CD14-positive monocyte (primary cell): Measurements from ENCODE around the gene OR10R2. TPM values are rescaled to one million over a fixed set of nuclear protein-coding genes. Genes with fewer than 3 reads are reported as not detected.

ENCODE experiments used
- DNase-seq, 3 donors: peaks; one replicate each; pipeline ENCODE4 v3.0.0-alpha.2; 2011 to 2022
- H2AFZ ChIP-seq: 2 replicates; pipeline ENCODE4 v1.6.0; 2012; ENCODE audit warnings: mild to moderate bottlenecking, low read depth, low read length, inconsistent platforms; ENCODE audit not compliant: insufficient read depth, poor library complexity, severe bottlenecking
- H3K27ac ChIP-seq, 2 donors: 1 replicate in 1 of 2; 2 replicates in 1 of 2; pipeline ENCODE4 v1.5.1; 2012 to 2013; ENCODE audit warnings: low read length in 2 of 2, control low read depth in 1 of 2, inconsistent platforms in 1 of 2, low read depth in 1 of 2, mild to moderate bottlenecking in 1 of 2
- H3K27me3 ChIP-seq, 2 donors: one replicate each; pipeline versions ENCODE4 v1.6.0 to v1.6.1; 2011 to 2013; ENCODE audit warnings: low read length in 2 of 2; ENCODE audit not compliant: control insufficient read depth in 2 of 2, insufficient read depth in 2 of 2
- H3K36me3 ChIP-seq, 2 donors: replicated peaks in 1 of 2; 1 replicate in 1 of 2; 2 replicates in 1 of 2; pipeline versions ENCODE4 v1.5.1 to v1.6.1; 2012 to 2013; ENCODE audit warnings: low read length in 2 of 2, control low read depth in 1 of 2, inconsistent platforms in 1 of 2, mild to moderate bottlenecking in 1 of 2; ENCODE audit not compliant: insufficient read depth in 2 of 2, control insufficient read depth in 1 of 2
- H3K4me1 ChIP-seq, 2 donors: 1 replicate in 1 of 2; 2 replicates in 1 of 2; pipeline versions ENCODE4 v1.5.1 to v1.6.1; 2012 to 2013; ENCODE audit warnings: low read length in 2 of 2, control low read depth in 1 of 2, inconsistent platforms in 1 of 2, mild to moderate bottlenecking in 1 of 2, moderate library complexity in 1 of 2; ENCODE audit not compliant: insufficient read depth in 2 of 2, control insufficient read depth in 1 of 2
- H3K4me2 ChIP-seq: replicated peaks from 2 replicates; pipeline ENCODE3; 2012; ENCODE audit warnings: low read length, moderate library complexity, mild to moderate bottlenecking; ENCODE audit not compliant: poor library complexity, severe bottlenecking; ENCODE audit errors: extremely low read depth
- H3K4me3 ChIP-seq, 3 experiments: fragments of 200-600 bp in 1 of 3; sonication (generic) in 1 of 3; replicated peaks in 1 of 3; 1 replicate in 2 of 3; 2 replicates in 1 of 3; pipeline ENCODE4 v1.5.1; 2011 to 2013; ENCODE audit warnings: low read length in 3 of 3, mild to moderate bottlenecking in 3 of 3, control low read depth in 2 of 3, low read depth in 2 of 3, inconsistent platforms in 1 of 3, moderate library complexity in 1 of 3
- H3K79me2 ChIP-seq: 2 replicates; pipeline ENCODE4 v1.6.0; 2012; ENCODE audit warnings: mild to moderate bottlenecking, control low read depth, inconsistent platforms, low read length, moderate library complexity; ENCODE audit not compliant: insufficient read depth
- H3K9ac ChIP-seq: 2 replicates; pipeline ENCODE4 v1.6.0; 2017; ENCODE audit warnings: low read length, mild to moderate bottlenecking; ENCODE audit not compliant: insufficient read depth, poor library complexity, severe bottlenecking
- H3K9me3 ChIP-seq, 2 donors: replicated peaks in 1 of 2; 1 replicate in 1 of 2; 2 replicates in 1 of 2; pipeline versions ENCODE4 v1.5.1 to v1.6.1; 2012 to 2013; ENCODE audit warnings: low read length in 2 of 2, control low read depth in 1 of 2; ENCODE audit not compliant: control insufficient read depth in 1 of 2, insufficient read depth in 1 of 2
- H4K20me1 ChIP-seq: 2 replicates; pipeline ENCODE4 v1.6.0; 2012; ENCODE audit warnings: mild to moderate bottlenecking, low read length, control low read depth, moderate library complexity; ENCODE audit not compliant: insufficient read depth
- H3K27ac Mint-ChIP-seq, 7 donors: one replicate each; pipeline ENCODE4 v1.8.0; 2020; ENCODE audit warnings: mild to moderate bottlenecking in 7 of 7, mixed read lengths in 7 of 7, moderate library complexity in 6 of 7, inconsistent platforms in 2 of 7
- H3K27me3 Mint-ChIP-seq, 3 donors: one replicate each; pipeline ENCODE4 v1.8.0; 2021 to 2022; ENCODE audit warnings: low read depth in 3 of 3, mild to moderate bottlenecking in 3 of 3, mixed read lengths in 3 of 3, moderate library complexity in 3 of 3, inconsistent platforms in 1 of 3
- H3K36me3 Mint-ChIP-seq, 2 donors: one replicate each; pipeline ENCODE4 v1.8.0; 2020; ENCODE audit warnings: mixed read lengths in 2 of 2, inconsistent platforms in 1 of 2, mild to moderate bottlenecking in 1 of 2
- H3K4me1 Mint-ChIP-seq: one replicate; pipeline ENCODE4 v1.8.0; 2020; ENCODE audit warnings: mild to moderate bottlenecking, mixed read lengths
- H3K4me3 Mint-ChIP-seq, 2 donors: one replicate each; pipeline ENCODE4 v1.8.0; 2020; ENCODE audit warnings: mild to moderate bottlenecking in 2 of 2, mixed read lengths in 2 of 2, moderate library complexity in 1 of 2
- H3K9me3 Mint-ChIP-seq, 7 donors: one replicate each; pipeline ENCODE4 v1.8.0; 2020 to 2022; ENCODE audit warnings: mixed read lengths in 7 of 7, mild to moderate bottlenecking in 6 of 7, moderate library complexity in 6 of 7, inconsistent platforms in 2 of 7
- WGBS: methylation state at CpG from one replicate; pipeline ENCODE4 v1.1.5; 2013; ENCODE audit warnings: missing lambda C conversion rate; ENCODE audit not compliant: insufficient coverage; 5-methylcytosine and 5-hydroxymethylcytosine counted together
- intact Hi-C, 2 donors: fragments of 100-400 bp; cut with micrococcal nuclease; formaldehyde crosslinking; loops; one replicate each; pipeline versions ENCODE4 v1.15.0 to v1.15.1; 2023
- polyA plus RNA-seq, 3 donors: library from polyadenylated mRNA; depleted of rRNA in 1 of 3; unstranded in 2 of 3; stranded (reverse) in 1 of 3; fragments of 300-500 nt in 2 of 3; fragments of >200 nt in 1 of 3; fragmentation: Illumina TruSeq in 2 of 3; gene quantifications; 1 replicate in 2 of 3; 2 replicates in 1 of 3; pipeline ENCODE4 v1.2.3, GENCODE V29; 2012 to 2021
- TF ChIP-seq, protein P1 (sequence below): fragments of 200-600 bp; IDR thresholded peaks from one replicate; pipeline ENCODE4 v1.8.0; 2022; ENCODE audit warnings: antibody characterized with exemption, mild to moderate bottlenecking

OR10R2 gene
- polyA plus RNA-seq, 3 donors: not detected

DNA sequence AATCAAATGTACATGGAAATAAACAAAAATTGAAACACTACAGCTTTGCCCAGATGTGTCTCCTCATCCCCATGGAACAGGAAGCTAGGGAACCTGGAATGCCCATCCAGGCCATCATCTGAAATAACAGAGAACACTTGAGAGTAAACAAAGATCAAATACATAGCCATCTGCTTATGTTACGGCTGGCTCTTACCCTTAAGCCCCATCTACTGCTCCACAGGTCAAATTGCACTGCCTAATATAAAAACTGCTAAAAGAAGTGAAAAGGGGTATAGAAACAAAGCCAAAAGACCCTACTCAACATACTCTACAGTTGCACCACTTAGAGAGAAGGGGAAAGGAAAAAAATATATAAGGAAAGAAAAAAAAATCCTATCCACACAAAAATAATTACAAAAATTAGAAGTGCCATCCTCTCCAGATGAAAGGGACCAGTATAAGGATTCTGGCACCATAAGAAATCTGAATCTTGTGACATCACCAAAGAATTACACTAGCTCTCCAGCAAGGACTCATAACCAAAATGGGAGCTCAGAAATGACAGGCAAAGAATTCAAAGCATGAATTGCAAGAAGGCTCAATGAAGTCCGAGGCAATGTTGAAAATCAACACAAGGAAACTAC is 55.3 kb downstream of the OR10R2 start:
- Mint-ChIP-seq H3K4me3 (no peak overlapping the region), H3K27me3 (peaks cover 13 to 22% (median 21%) of the 10 kb centered on the region in 3 donors), H3K4me1 (no peaks in the 10 kb centered on the region), H3K36me3 (no peaks in the 10 kb centered on the region), H3K27ac (no peak overlapping the region), H3K9me3 (peaks cover 0 to 23% (median 10%) of the 10 kb centered on the region in 7 donors)
- H4K20me1 ChIP-seq: no peaks in the 10 kb centered on the region
- no peak overlapping the region for H3K27ac ChIP-seq
- H3K27me3 ChIP-seq: peaks cover 8 to 12% of the 10 kb centered on the region in 2 donors
- no peaks in the 10 kb centered on the region for H3K9me3 ChIP-seq
- no peak overlapping the region for H3K4me3 ChIP-seq
- peak in 2 of 3 donors; percentile 44 to 51 for DNase-seq
- H3K9ac ChIP-seq: no peak overlapping the region
- TF ChIP-seq, protein P1, sequence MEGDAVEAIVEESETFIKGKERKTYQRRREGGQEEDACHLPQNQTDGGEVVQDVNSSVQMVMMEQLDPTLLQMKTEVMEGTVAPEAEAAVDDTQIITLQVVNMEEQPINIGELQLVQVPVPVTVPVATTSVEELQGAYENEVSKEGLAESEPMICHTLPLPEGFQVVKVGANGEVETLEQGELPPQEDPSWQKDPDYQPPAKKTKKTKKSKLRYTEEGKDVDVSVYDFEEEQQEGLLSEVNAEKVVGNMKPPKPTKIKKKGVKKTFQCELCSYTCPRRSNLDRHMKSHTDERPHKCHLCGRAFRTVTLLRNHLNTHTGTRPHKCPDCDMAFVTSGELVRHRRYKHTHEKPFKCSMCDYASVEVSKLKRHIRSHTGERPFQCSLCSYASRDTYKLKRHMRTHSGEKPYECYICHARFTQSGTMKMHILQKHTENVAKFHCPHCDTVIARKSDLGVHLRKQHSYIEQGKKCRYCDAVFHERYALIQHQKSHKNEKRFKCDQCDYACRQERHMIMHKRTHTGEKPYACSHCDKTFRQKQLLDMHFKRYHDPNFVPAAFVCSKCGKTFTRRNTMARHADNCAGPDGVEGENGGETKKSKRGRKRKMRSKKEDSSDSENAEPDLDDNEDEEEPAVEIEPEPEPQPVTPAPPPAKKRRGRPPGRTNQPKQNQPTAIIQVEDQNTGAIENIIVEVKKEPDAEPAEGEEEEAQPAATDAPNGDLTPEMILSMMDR: no peak
- H3K79me2 ChIP-seq: no peaks in the 10 kb centered on the region
- intact Hi-C loops: no loop called here
- H2AFZ ChIP-seq: no peak overlapping the region
- H3K36me3 ChIP-seq: no peaks in the 10 kb centered on the region
- no CpG with 5 or more reads among the region's 2 CpGs for WGBS
- H3K4me2 ChIP-seq: no peak overlapping the region
- H3K4me1 ChIP-seq: no peaks in the 10 kb centered on the region

Other genes starting within 250 kb of the OR10R2 start
- gene CD1A, start 217.8 kb upstream of the OR10R2 start, polyA plus RNA-seq: 1 to 10 TPM; 3.5 to 7.8 (median 7.7) TPM
- 10 to 100 TPM; 43.4 to 55.4 (median 45.8) TPM for gene CD1C, start 182.3 kb upstream of the OR10R2 start, polyA plus RNA-seq
- 1 to 10 TPM; 1.3 to 2.7 (median 2.3) TPM for gene CD1B, start 140.7 kb upstream of the OR10R2 start, polyA plus RNA-seq
- 1 to 10 TPM; 3.1 to 6.3 (median 3.3) TPM for gene CD1E, start 118.3 kb upstream of the OR10R2 start, polyA plus RNA-seq
- not detected for gene OR10T2, start 72.8 kb upstream of the OR10R2 start, polyA plus RNA-seq
- not detected for gene OR10K2, start 46.0 kb upstream of the OR10R2 start, polyA plus RNA-seq
- gene OR10K1, start 10.4 kb upstream of the OR10R2 start, polyA plus RNA-seq: not detected
- gene OR6Y1, start 82.2 kb downstream of the OR10R2 start, polyA plus RNA-seq: not detected
- gene OR6P1, start 98.4 kb downstream of the OR10R2 start, polyA plus RNA-seq: not detected
- not detected for gene OR10X1, start 107.7 kb downstream of the OR10R2 start, polyA plus RNA-seq
- gene OR10Z1, start 133.0 kb downstream of the OR10R2 start, polyA plus RNA-seq: not detected
- under 1 TPM in 2 of 3 donors, not detected in 1; 0.19 to 0.28 TPM for gene SPTA1, start 214.5 kb downstream of the OR10R2 start, polyA plus RNA-seq
- not detected for gene OR6K2, start 228.4 kb downstream of the OR10R2 start, polyA plus RNA-seq
- gene OR6K3, start 248.5 kb downstream of the OR10R2 start, polyA plus RNA-seq: not detected